ENCODE data around the gene BAZ1B. TPM values are rescaled to one million over a fixed set of nuclear protein-coding genes. Genes with fewer than 3 reads are reported as not detected.
A peak's percentile ranks its signal among the peaks of the same experiment; 100 is the strongest.

The BAZ1B gene
- total and polyA plus RNA-seq, 9 of the 15 experiments (the other 6 are each of a cell fraction or from before 2014, with no cell fraction given): 15.0 to 134 (median 79.5) TPM

GRCh38 chr7:73557397-73558257 lies 35.5 kb upstream of the BAZ1B start, which contains the start of gene BCL7B (continued):
- no peak for TF ChIP-seq HINFP (tag; conservative IDR thresholded peaks at IDR 0.05; ENCODE audit: low read depth)
- peak; percentile 98 for TF ChIP-seq ZBTB7A (IDR thresholded peaks at IDR 0.05; ENCODE audit: borderline replicate concordance, control insufficient read depth, low read depth, low read length)
- TF ChIP-seq MIER1 (IDR thresholded peaks at IDR 0.05; ENCODE audit: low read depth): peak; percentile 60; the same call in 1 of the 2 replicates
- TF ChIP-seq MTA3 (IDR thresholded peaks at IDR 0.05; ENCODE audit: borderline replicate concordance): peak; percentile 73; the same call in 1 of the 2 replicates
- no peak for TF ChIP-seq EHMT2 (IDR thresholded peaks at IDR 0.05)
- TF ChIP-seq JUNB (CRISPR knock-in tag; conservative IDR thresholded peaks at IDR 0.05): peak; percentile 47
- TF ChIP-seq ILK (tag; IDR thresholded peaks at IDR 0.05; ENCODE audit: borderline replicate concordance, low read depth): no peak
- TF ChIP-seq ETV6 (IDR thresholded peaks at IDR 0.05; ENCODE audit: borderline replicate concordance in 1 of 2, low read depth in 2 of 2, low read length in 1 of 2): no peak
- no peak for TF ChIP-seq ETV6 (CRISPR knock-in tag; IDR thresholded peaks at IDR 0.05; ENCODE audit: borderline replicate concordance)
- no peak; the same call in 1 of the 2 replicates for TF ChIP-seq TRIM25 (IDR thresholded peaks at IDR 0.05; ENCODE audit: borderline replicate concordance)
- TF ChIP-seq PHF21A (IDR thresholded peaks at IDR 0.05; ENCODE audit: borderline replicate concordance, low read depth): no peak
- TF ChIP-seq PPARD (CRISPR knock-in tag; IDR thresholded peaks at IDR 0.05): no peak
- 0 out of 2 replicates have a peak, but pooled peaks have one; percentile 64 for TF ChIP-seq ZNF583 (CRISPR knock-in tag; IDR thresholded peaks at IDR 0.05)
- peak; percentile 48; the same call in 1 of the 2 replicates for TF ChIP-seq CREB3L1 (IDR thresholded peaks at IDR 0.05; ENCODE audit: borderline replicate concordance, low read depth)
- TF ChIP-seq ELF1 (tag; IDR thresholded peaks at IDR 0.05): no peak; the same call in 1 of the 2 replicates
- 0 out of 2 replicates have a peak, but pooled peaks have one; percentile 35 for TF ChIP-seq ZSCAN29 (IDR thresholded peaks at IDR 0.05)
- TF ChIP-seq KLF10 (CRISPR knock-in tag; IDR thresholded peaks at IDR 0.05): no peak
- TF ChIP-seq RNF2 (IDR thresholded peaks at IDR 0.05): peak; percentile 45; the same call in 1 of the 2 replicates
- TF ChIP-seq ZBTB8A (IDR thresholded peaks at IDR 0.05; ENCODE audit: partially characterized antibody): no peak
- no peak for TF ChIP-seq WHSC1 (IDR thresholded peaks at IDR 0.05; ENCODE audit: low read length)
- TF ChIP-seq HES1 (IDR thresholded peaks at IDR 0.05; ENCODE audit: low read depth): no peak
- peak; percentile 95 for TF ChIP-seq NR4A1 (CRISPR knock-in tag; IDR thresholded peaks at IDR 0.05)
- no peak for TF ChIP-seq NR4A1 (tag; IDR thresholded peaks at IDR 0.05)
